Naive thymus-derived CD4-positive, alpha-beta T cell (primary cell): ENCODE data around the gene UBE4B. TPM values are rescaled to one million over a fixed set of nuclear protein-coding genes. Genes with fewer than 3 reads are reported as not detected.
A peak's percentile ranks its signal among the peaks of the same experiment; 100 is the strongest.

Experiments
- ATAC-seq: fragments of 150-1000 bp; cut with Tn5 transposase; 2 replicates; pipeline ENCODE4 v1.10.0; 2021; ENCODE audit warnings: mild to moderate bottlenecking, moderate library complexity
- CTCF ChIA-PET: fragments of 350-600 bp; sonication (Branson Sonifier 250); formaldehyde crosslinking; loops from one replicate; lab custom pipeline; 2021; ENCODE audit warnings: antibody characterized with exemption; lab: Charles Lee
- POLR2A ChIA-PET: fragments of 350-600 bp; sonication (Branson Sonifier 250); formaldehyde crosslinking; loops from one replicate; lab custom pipeline; 2021; ENCODE audit warnings: antibody characterized with exemption, inconsistent platforms; lab: Charles Lee
- DNase-seq, 9 donors: peaks; one replicate each; pipeline versions ENCODE4 v3.0.0 to v3.0.0-alpha.2; 2020 to 2022; ENCODE audit warnings: mixed read lengths in 1 of 9
- H3K27ac ChIP-seq: one replicate; pipeline ENCODE4 v1.7.0; 2013; ENCODE audit warnings: mild to moderate bottlenecking, low read depth, low read length, moderate library complexity
- H3K27me3 ChIP-seq, 2 donors: one replicate each; pipeline ENCODE4 v1.7.0; 2013; ENCODE audit warnings: low read length in 2 of 2, mild to moderate bottlenecking in 2 of 2, moderate library complexity in 2 of 2; ENCODE audit not compliant: control insufficient read depth in 2 of 2, insufficient read depth in 2 of 2
- H3K36me3 ChIP-seq, 3 experiments: 1 replicate in 2 of 3; 2 replicates in 1 of 3; pipeline ENCODE4 v1.7.0; 2013; ENCODE audit warnings: low read length in 3 of 3, mild to moderate bottlenecking in 3 of 3, moderate library complexity in 1 of 3; ENCODE audit not compliant: insufficient read depth in 3 of 3, control insufficient read depth in 2 of 3
- H3K4me1 ChIP-seq, 2 donors: one replicate each; pipeline ENCODE4 v1.7.0; 2013; ENCODE audit warnings: low read length in 2 of 2, mild to moderate bottlenecking in 2 of 2, moderate library complexity in 1 of 2; ENCODE audit not compliant: control insufficient read depth in 2 of 2, insufficient read depth in 2 of 2
- H3K4me3 ChIP-seq: 2 replicates; pipeline ENCODE4 v1.7.0; 2013; ENCODE audit warnings: mild to moderate bottlenecking, low read length
- H3K9me3 ChIP-seq, 3 experiments: 1 replicate in 2 of 3; 2 replicates in 1 of 3; pipeline ENCODE4 v1.7.0; 2013; ENCODE audit warnings: low read length in 3 of 3; ENCODE audit not compliant: control insufficient read depth in 2 of 3
- H3K27ac Mint-ChIP-seq, 9 donors: one replicate each; pipeline ENCODE4 v1.8.0; 2020 to 2022; ENCODE audit warnings: mixed read lengths in 9 of 9, mild to moderate bottlenecking in 8 of 9, moderate library complexity in 5 of 9, inconsistent platforms in 2 of 9
- H3K27me3 Mint-ChIP-seq, 5 donors: one replicate each; pipeline ENCODE4 v1.8.0; 2021 to 2022; ENCODE audit warnings: mixed read lengths in 5 of 5, mild to moderate bottlenecking in 1 of 5
- H3K36me3 Mint-ChIP-seq, 5 donors: one replicate each; pipeline ENCODE4 v1.8.0; 2020 to 2022; ENCODE audit warnings: mixed read lengths in 5 of 5, mild to moderate bottlenecking in 3 of 5, inconsistent platforms in 1 of 5
- H3K4me1 Mint-ChIP-seq, 7 donors: one replicate each; pipeline ENCODE4 v1.8.0; 2020 to 2022; ENCODE audit warnings: mixed read lengths in 7 of 7, mild to moderate bottlenecking in 3 of 7, inconsistent platforms in 1 of 7
- H3K4me3 Mint-ChIP-seq, 10 donors: one replicate each; pipeline ENCODE4 v1.8.0; 2020 to 2022; ENCODE audit warnings: mild to moderate bottlenecking in 10 of 10, mixed read lengths in 10 of 10, moderate library complexity in 6 of 10, inconsistent platforms in 2 of 10
- H3K9me3 Mint-ChIP-seq, 11 donors: one replicate each; pipeline ENCODE4 v1.8.0; 2020 to 2022; ENCODE audit warnings: mixed read lengths in 11 of 11, mild to moderate bottlenecking in 4 of 11, inconsistent platforms in 1 of 11, moderate library complexity in 1 of 11
- intact Hi-C, 2 donors: fragments of 100-400 bp; cut with micrococcal nuclease; formaldehyde crosslinking; loops; one replicate each; pipeline ENCODE4 v1.15.1; 2023
- polyA plus RNA-seq, 2 donors: library from polyadenylated mRNA; unstranded; fragments of 300-500 nt; fragmentation: Illumina TruSeq; gene quantifications; one replicate each; pipeline ENCODE4 v1.2.3, GENCODE V29; 2021
- total RNA-seq, 6 experiments: library from RNA in 5 of 6; stranded (reverse) in 5 of 6; gene quantifications; 1 replicate in 5 of 6; 2 replicates in 1 of 6; pipeline ENCODE4 v1.2.3 and lab custom pipeline; 2021 to 2026

Gene UBE4B
- total RNA-seq = 10 to 100 TPM; 37.9 to 48.3 (median 39.3) TPM
- 10 to 100 TPM in 1 of 2 donors, 1 to 10 TPM in 1; 7.5 to 10.8 TPM for polyA plus RNA-seq
- 63.7 reads per million, percentile 76 among the genes with 10 or more reads in this experiment for total RNA-seq (lab: John Stamatoyannopoulos, UW)

- Histone ChIP-seq H3K27me3 (no peaks in the 10 kb centered on the region), H3K9me3 (no peaks in the 10 kb centered on the region), H3K4me1 (peaks cover 14 to 15% of the 10 kb centered on the region in 2 donors), H3K36me3 (peaks cover 0 to 10% (median 0%) of the 10 kb centered on the region in 3 experiments), H3K4me3 (peak within 1 kb of the TSS; percentile 96), H3K27ac (peak within 1 kb of the TSS; percentile 94)
- Mint-ChIP-seq H3K4me3 (peak within 1 kb of the TSS; percentile 79 to 98 (median 96)), H3K27me3 (no peaks in the 10 kb centered on the region), H3K36me3 (peaks cover 0 to 4% (median 0%) of the 10 kb centered on the region in 5 donors), H3K9me3 (no peaks in the 10 kb centered on the region), H3K4me1 (peaks cover 20 to 34% (median 28%) of the 10 kb centered on the region in 7 donors), H3K27ac (peak within 1 kb of the TSS; percentile 91 to 98 (median 97))
- peak; percentile 98 to 100 (median 99) for DNase-seq
- ATAC-seq = peak; percentile 97
- POLR2A ChIA-PET = interaction anchor here (0.6 to 1.1 kb wide), 3 partner anchors 89 to 122 kb away, joined by 3 to 6 read pairs (median 3); partner anchors contain the start of genes CTNNBIP1, LZIC and NMNAT1
- CTCF ChIA-PET = interaction anchor here (1.2 kb wide), 1 partner anchor 158 kb away, joined by 4 read pairs; no protein-coding TSS in a partner anchor
- intact Hi-C loops = loop anchor here (1.0 to 10.0 kb wide), 24 partner anchors 82 to 1702 kb away; partner anchors contain the start of genes CTNNBIP1 (in 2 of the 2), LZIC (in 2 of the 2), NMNAT1 (in 2 of the 2) and TMEM201 (in 2 of the 2)
These were observed at the start of gene UBE4B for GRCh38 chr1:10032590-10033358. Gene UBE4B (plus strand): TSS chr1:10032958. CDS start chr1:10033671, 713 bp downstream.

- H3K27ac Mint-ChIP-seq = no peak overlapping the region
- no peak overlapping the region for H3K4me3 Mint-ChIP-seq
- DNase-seq (no peak), ATAC-seq (no peak)
- no peaks in the 10 kb centered on the region for H3K27me3 ChIP-seq
- intact Hi-C loops = no loop called here
- no peaks in the 10 kb centered on the region for H3K27me3 Mint-ChIP-seq
- no peaks in the 10 kb centered on the region for H3K4me1 Mint-ChIP-seq
- peaks cover 0 to 20% (median 0%) of the 10 kb centered on the region in 3 experiments for H3K36me3 ChIP-seq
- peaks cover 3 to 22% (median 6%) of the 10 kb centered on the region in 5 donors for H3K36me3 Mint-ChIP-seq
- ChIA-PET CTCF (no interaction called here), POLR2A (no interaction called here)
- no peaks in the 10 kb centered on the region for H3K9me3 Mint-ChIP-seq
- no peak overlapping the region for H3K4me3 ChIP-seq
- H3K27ac ChIP-seq = no peak overlapping the region
- H3K4me1 ChIP-seq = no peaks in the 10 kb centered on the region
- no peaks in the 10 kb centered on the region for H3K9me3 ChIP-seq
These were observed 48.5 kb upstream of the UBE4B start for GRCh38 chr1:9984253-9984652.

DNA sequence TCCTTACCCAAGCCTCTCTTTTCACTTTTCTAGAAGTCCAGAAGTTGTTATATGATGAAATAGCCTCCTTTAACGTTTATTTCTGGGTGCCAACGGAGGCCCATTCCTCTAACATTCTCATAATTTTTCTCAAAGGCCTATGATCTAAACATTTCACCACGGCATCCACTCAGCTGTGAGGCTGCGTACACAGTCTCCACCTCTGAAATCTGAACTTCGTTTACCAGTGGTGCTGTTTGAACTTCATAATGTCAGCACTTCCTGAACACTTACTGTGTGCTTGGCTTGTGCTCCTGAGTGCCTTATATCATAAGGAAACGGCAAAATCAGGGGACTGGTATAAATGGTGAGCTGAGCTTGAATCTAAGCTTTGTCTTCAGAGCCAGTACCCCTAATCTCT is 47.8 kb upstream of the UBE4B start:
- H3K27ac Mint-ChIP-seq = no peak overlapping the region
- no peaks in the 10 kb centered on the region for H3K9me3 Mint-ChIP-seq
- no peaks in the 10 kb centered on the region for H3K4me1 Mint-ChIP-seq
- ATAC-seq (no peak), DNase-seq (no peak)
- no peaks in the 10 kb centered on the region for H3K27me3 Mint-ChIP-seq
- peaks cover 3 to 21% (median 6%) of the 10 kb centered on the region in 5 donors for H3K36me3 Mint-ChIP-seq
- H3K4me1 ChIP-seq = no peaks in the 10 kb centered on the region
- H3K4me3 Mint-ChIP-seq = no peak overlapping the region
- no peak overlapping the region for H3K4me3 ChIP-seq
- no peaks in the 10 kb centered on the region for H3K27me3 ChIP-seq
- ChIA-PET CTCF (no interaction called here), POLR2A (no interaction called here)
- peaks cover 0 to 20% (median 0%) of the 10 kb centered on the region in 3 experiments for H3K36me3 ChIP-seq
- no peaks in the 10 kb centered on the region for H3K9me3 ChIP-seq
- H3K27ac ChIP-seq = no peak overlapping the region
- intact Hi-C loops = no loop called here

DNA sequence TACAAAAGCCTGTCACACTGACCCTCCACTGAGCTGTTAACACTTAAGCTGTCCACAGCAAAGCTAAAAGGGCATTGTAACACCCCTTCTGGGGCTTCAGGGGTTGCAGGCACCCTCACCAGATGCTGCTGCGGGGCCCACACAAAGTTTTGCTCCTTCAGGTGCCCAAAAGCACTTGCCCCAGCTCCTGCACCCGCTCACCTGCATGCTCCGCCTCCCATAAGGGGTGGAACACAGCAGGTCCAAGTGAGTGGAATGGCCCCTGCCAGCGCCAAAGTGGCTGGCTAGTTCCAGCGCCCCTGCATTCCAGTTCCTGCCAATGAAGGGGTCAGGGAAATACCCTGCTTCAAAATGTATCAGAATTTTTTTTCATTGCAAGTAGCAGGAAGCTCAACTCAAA is 43.0 kb upstream of the UBE4B start:
- ChIA-PET CTCF (interaction anchor here (0.6 to 0.7 kb wide), 3 partner anchors 132 to 408 kb away, joined by 3 read pairs; no protein-coding TSS in a partner anchor), POLR2A (no interaction called here)
- peaks cover 0 to 23% (median 10%) of the 10 kb centered on the region in 5 donors for H3K27me3 Mint-ChIP-seq
- DNase-seq (no peak), ATAC-seq (no peak)
- H3K4me3 ChIP-seq = no peak overlapping the region
- H3K27ac ChIP-seq = no peak overlapping the region
- H3K4me3 Mint-ChIP-seq = no peak overlapping the region
- H3K9me3 Mint-ChIP-seq = peaks cover 0 to 1% (median 0%) of the 10 kb centered on the region in 11 donors
- H3K36me3 ChIP-seq = no peaks in the 10 kb centered on the region
- no peaks in the 10 kb centered on the region for H3K9me3 ChIP-seq
- intact Hi-C loops = no loop called here
- H3K27ac Mint-ChIP-seq = no peak overlapping the region
- H3K4me1 Mint-ChIP-seq = peaks cover 0 to 3% (median 0%) of the 10 kb centered on the region in 7 donors
- no peaks in the 10 kb centered on the region for H3K4me1 ChIP-seq
- no peaks in the 10 kb centered on the region for H3K27me3 ChIP-seq
- peaks cover 0 to 4% (median 3%) of the 10 kb centered on the region in 5 donors for H3K36me3 Mint-ChIP-seq

GRCh38 chr1:9990944-9991343 is 41.8 kb upstream of the UBE4B start:
- ChIA-PET CTCF (no interaction called here), POLR2A (no interaction called here)
- Histone ChIP-seq H3K36me3 (no peaks in the 10 kb centered on the region), H3K4me3 (no peak overlapping the region), H3K27me3 (no peaks in the 10 kb centered on the region), H3K9me3 (no peaks in the 10 kb centered on the region), H3K27ac (no peak overlapping the region), H3K4me1 (no peaks in the 10 kb centered on the region)
- ATAC-seq = peak; percentile 31
- peaks cover 0 to 3% (median 0%) of the 10 kb centered on the region in 7 donors for H3K4me1 Mint-ChIP-seq
- no peak overlapping the region for H3K4me3 Mint-ChIP-seq
- peaks cover 0 to 1% (median 0%) of the 10 kb centered on the region in 11 donors for H3K9me3 Mint-ChIP-seq
- peak overlapping the region in 1 of 9 donors; percentile 25 for H3K27ac Mint-ChIP-seq
- DNase-seq = no peak
- peaks cover 0 to 4% (median 0%) of the 10 kb centered on the region in 5 donors for H3K36me3 Mint-ChIP-seq
- H3K27me3 Mint-ChIP-seq = peaks cover 0 to 28% (median 10%) of the 10 kb centered on the region in 5 donors
- intact Hi-C loops = no loop called here

- ATAC-seq = no peak
- H3K4me1 ChIP-seq = no peaks in the 10 kb centered on the region
- H3K27me3 ChIP-seq = no peaks in the 10 kb centered on the region
- H3K36me3 ChIP-seq = no peaks in the 10 kb centered on the region
- Mint-ChIP-seq H3K36me3 (peaks cover 0 to 4% (median under 1%) of the 10 kb centered on the region in 5 donors), H3K9me3 (peaks cover 0 to 1% (median 0%) of the 10 kb centered on the region in 11 donors), H3K27me3 (peaks cover 9 to 37% (median 19%) of the 10 kb centered on the region in 5 donors), H3K27ac (no peak overlapping the region), H3K4me1 (peaks cover 5 to 8% (median 6%) of the 10 kb centered on the region in 7 donors), H3K4me3 (no peak overlapping the region)
- intact Hi-C loops = no loop called here
- CTCF ChIA-PET = no interaction called here
- POLR2A ChIA-PET = no interaction called here
- no peaks in the 10 kb centered on the region for H3K9me3 ChIP-seq
- H3K27ac ChIP-seq = no peak overlapping the region
- no peak overlapping the region for H3K4me3 ChIP-seq
- DNase-seq = no peak
These were observed 39.8 kb upstream of the UBE4B start for GRCh38 chr1:9992910-9993309.
